Upper lobe of right lung (tissue), 1 donor: Measurements from ENCODE around the gene PRKCZ. TPM values are rescaled to one million over a fixed set of nuclear protein-coding genes. Genes with fewer than 3 reads are reported as not detected.

Source experiments
- ATAC-seq: fragments of 200-7000 bp; cut with Tn5 transposase; one replicate; pipeline ENCODE4 v1.9.1; 2020; ENCODE audit warnings: mild to moderate bottlenecking, moderate library complexity
- DNase-seq: peaks from one replicate; pipeline ENCODE4 v3.0.0-alpha.2; 2020
- H3K27ac ChIP-seq: fragments of 200-600 bp; one replicate; pipeline ENCODE4 v1.8.0; 2022
- H3K27me3 ChIP-seq: fragments of 200-600 bp; one replicate; pipeline ENCODE4 v1.8.0; 2022; ENCODE audit warnings: mild to moderate bottlenecking
- H3K36me3 ChIP-seq: fragments of 200-600 bp; one replicate; pipeline ENCODE4 v1.8.0; 2022
- H3K4me1 ChIP-seq: fragments of 200-600 bp; one replicate; pipeline ENCODE4 v1.8.0; 2022
- H3K4me3 ChIP-seq: fragments of 200-600 bp; one replicate; pipeline ENCODE4 v1.8.0; 2022; ENCODE audit warnings: mild to moderate bottlenecking
- H3K9me3 ChIP-seq: fragments of 200-600 bp; one replicate; pipeline ENCODE4 v1.8.0; 2022
- CTCF ChIP-seq: fragments of 200-600 bp; IDR thresholded peaks from one replicate; pipeline ENCODE4 v1.8.0; 2022; ENCODE audit warnings: antibody characterized with exemption
- intact Hi-C: fragments of 100-400 bp; cut with DNase I; formaldehyde crosslinking; loops from one replicate; pipeline ENCODE4 v1.11.0; 2022
- total RNA-seq: library from RNA; stranded (reverse); fragmentation: NEBNext Ultra II Directional; extraction: Animal tissue kit (Norgen Biotek cat#: 25700); gene quantifications from one replicate; pipeline ENCODE4 v1.2.1, GENCODE V29; 2021
- donor health status: DM: no; HTN: yes; CAD: no; lungs with severe emphysema.

PRKCZ gene
- total RNA-seq, 1 donor from 2014 or later, result 121 TPM

- TF ChIP-seq CTCF, result no peak
- H3K4me1 ChIP-seq, result peaks cover 46% of the 10 kb centered on the region
- no peak for DNase-seq
These were observed 140.3 kb downstream of the PRKCZ start for GRCh38 chr1:2190491-2190976.

GRCh38 chr1:2192031-2192995 is 142.1 kb downstream of the PRKCZ start:
- peak overlapping the region; percentile 47 for H3K27ac ChIP-seq
- peaks cover 51% of the 10 kb centered on the region for H3K4me1 ChIP-seq
- H3K9me3 ChIP-seq, result no peaks in the 10 kb centered on the region
- H3K27me3 ChIP-seq, result no peaks in the 10 kb centered on the region
- TF ChIP-seq CTCF, result no peak
- DNase-seq, result no peak
- H3K36me3 ChIP-seq, result no peaks in the 10 kb centered on the region
- no peak for ATAC-seq
- H3K4me3 ChIP-seq, result no peak overlapping the region
- intact Hi-C loops, result loop anchor here (10.0 kb wide), 1 partner anchor 122 kb away; no protein-coding TSS in a partner anchor

More at GRCh38 chr1:2190491-2190976, 140.3 kb downstream of the PRKCZ start:
- Histone ChIP-seq H3K36me3 (peaks cover 6% of the 10 kb centered on the region), H3K27ac (peak overlapping the region; percentile 91), H3K4me3 (peak overlapping the region; percentile 56), H3K9me3 (no peaks in the 10 kb centered on the region), H3K27me3 (no peaks in the 10 kb centered on the region)
- no peak for ATAC-seq
- intact Hi-C loops, result loop anchor here (10.0 kb wide), 1 partner anchor 124 kb away; no protein-coding TSS in a partner anchor

- Histone ChIP-seq H3K27ac (peak overlapping the region; percentile 60), H3K9me3 (no peaks in the 10 kb centered on the region), H3K4me3 (peak overlapping the region; percentile 80), H3K4me1 (peaks cover 51% of the 10 kb centered on the region), H3K36me3 (no peaks in the 10 kb centered on the region), H3K27me3 (no peaks in the 10 kb centered on the region)
- ATAC-seq, result no peak
- intact Hi-C loops, result loop anchor here (10.0 kb wide), 1 partner anchor 121 kb away; no protein-coding TSS in a partner anchor
- TF ChIP-seq CTCF, result no peak
- no peak for DNase-seq
These were observed 143.5 kb downstream of the PRKCZ start for GRCh38 chr1:2193514-2194281.

- Histone ChIP-seq H3K4me1 (peaks cover 50% of the 10 kb centered on the region), H3K27ac (peak within 1 kb of the TSS; percentile 87), H3K36me3 (no peaks in the 10 kb centered on the region), H3K27me3 (no peaks in the 10 kb centered on the region), H3K4me3 (peak within 1 kb of the TSS; percentile 80), H3K9me3 (no peaks in the 10 kb centered on the region)
- ATAC-seq (peak; percentile 63), DNase-seq (no peak)
- no peak for TF ChIP-seq CTCF
- intact Hi-C loops, result loop anchor here (10.0 kb wide), 1 partner anchor 120 kb away; no protein-coding TSS in a partner anchor
These were observed 144.2 kb downstream of the PRKCZ start, which contains the start of gene FAAP20 for GRCh38 chr1:2194319-2194897. Gene FAAP20, minus strand, starts transcription at chr1:2194772. Its CDS starts 23 bp downstream, at chr1:2194749.
